Rectal smooth muscle tissue (tissue), 1 donor: ENCODE measurements around the gene EFCAB11.

Experiments used
- H3K27ac ChIP-seq: one replicate; pipeline ENCODE4 v1.7.0; 2013; ENCODE audit warnings: low read depth, low read length, inconsistent platforms
- H3K27me3 ChIP-seq: one replicate; pipeline ENCODE4 v1.7.0; 2013; ENCODE audit warnings: low read length; ENCODE audit not compliant: control insufficient read depth, insufficient read depth
- H3K36me3 ChIP-seq: one replicate; pipeline ENCODE4 v1.7.0; 2013; ENCODE audit warnings: low read length; ENCODE audit not compliant: control insufficient read depth, insufficient read depth
- H3K4me1 ChIP-seq: one replicate; pipeline ENCODE4 v1.7.0; 2013; ENCODE audit warnings: low read length; ENCODE audit not compliant: control insufficient read depth, insufficient read depth
- H3K4me3 ChIP-seq: one replicate; pipeline ENCODE4 v1.7.0; 2013; ENCODE audit warnings: low read length
- H3K9ac ChIP-seq: one replicate; pipeline ENCODE4 v1.7.0; 2013; ENCODE audit warnings: low read length

EFCAB11 gene

GRCh38 chr14:89848165-89848564 lies 106.4 kb downstream of the EFCAB11 start:
- Histone ChIP-seq H3K4me3 (no peak overlapping the region), H3K9ac (no peak overlapping the region), H3K4me1 (no peaks in the 10 kb centered on the region), H3K36me3 (no peaks in the 10 kb centered on the region), H3K27me3 (no peaks in the 10 kb centered on the region), H3K27ac (no peak overlapping the region)

- Histone ChIP-seq H3K9ac (no peak overlapping the region), H3K4me3 (no peak overlapping the region), H3K36me3 (no peaks in the 10 kb centered on the region), H3K27ac (no peak overlapping the region), H3K27me3 (no peaks in the 10 kb centered on the region), H3K4me1 (no peaks in the 10 kb centered on the region)
These were observed 109.2 kb downstream of the EFCAB11 start for GRCh38 chr14:89845346-89845745.

GRCh38 chr14:89844508-89844907 lies 110.0 kb downstream of the EFCAB11 start:
- Histone ChIP-seq H3K27ac (no peak overlapping the region), H3K4me1 (no peaks in the 10 kb centered on the region), H3K36me3 (no peaks in the 10 kb centered on the region), H3K27me3 (no peaks in the 10 kb centered on the region), H3K4me3 (no peak overlapping the region), H3K9ac (no peak overlapping the region)

- H3K27me3 ChIP-seq = no peaks in the 10 kb centered on the region
- H3K27ac ChIP-seq = no peak overlapping the region
- H3K9ac ChIP-seq = no peak overlapping the region
- H3K36me3 ChIP-seq = no peaks in the 10 kb centered on the region
- no peaks in the 10 kb centered on the region for H3K4me1 ChIP-seq
- H3K4me3 ChIP-seq = no peak overlapping the region
These were observed 111.7 kb downstream of the EFCAB11 start for GRCh38 chr14:89842837-89843236.

GRCh38 chr14:89841851-89842250 lies 112.7 kb downstream of the EFCAB11 start:
- no peaks in the 10 kb centered on the region for H3K27me3 ChIP-seq

GRCh38 chr14:89836830-89837469 lies 117.6 kb downstream of the EFCAB11 start:
- Histone ChIP-seq H3K36me3 (no peaks in the 10 kb centered on the region), H3K27ac (no peak overlapping the region), H3K27me3 (no peaks in the 10 kb centered on the region)

More at GRCh38 chr14:89841851-89842250, 112.7 kb downstream of the EFCAB11 start:
- no peaks in the 10 kb centered on the region for H3K4me1 ChIP-seq
- H3K36me3 ChIP-seq = no peaks in the 10 kb centered on the region
- no peak overlapping the region for H3K4me3 ChIP-seq
- H3K9ac ChIP-seq = no peak overlapping the region
- H3K27ac ChIP-seq = no peak overlapping the region

DNA sequence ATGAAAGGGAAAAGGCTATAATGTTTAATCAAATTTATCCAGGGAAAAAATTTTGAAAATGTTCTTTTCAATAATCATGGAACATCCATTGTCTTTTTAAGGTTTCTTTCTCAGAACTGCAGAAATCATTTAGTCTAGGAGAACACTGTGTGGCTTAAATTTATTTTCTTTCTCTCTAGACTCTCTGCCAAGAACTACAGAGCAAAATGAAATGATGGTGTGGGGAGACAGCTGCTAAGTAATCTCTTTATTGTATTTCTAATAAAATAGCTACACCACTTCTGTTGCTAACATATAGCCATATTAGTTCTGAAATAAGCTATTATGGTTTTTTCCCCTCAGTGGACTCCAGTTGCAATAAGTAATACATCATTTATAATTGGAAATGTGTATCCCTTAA lies 120.9 kb downstream of the EFCAB11 start:
- no peak overlapping the region for H3K4me3 ChIP-seq
- no peaks in the 10 kb centered on the region for H3K36me3 ChIP-seq
- H3K4me1 ChIP-seq = no peaks in the 10 kb centered on the region
- H3K27ac ChIP-seq = no peak overlapping the region
- no peaks in the 10 kb centered on the region for H3K27me3 ChIP-seq
- no peak overlapping the region for H3K9ac ChIP-seq

More at GRCh38 chr14:89836830-89837469, 117.6 kb downstream of the EFCAB11 start:
- Histone ChIP-seq H3K4me1 (no peaks in the 10 kb centered on the region), H3K9ac (no peak overlapping the region), H3K4me3 (no peak overlapping the region)

DNA sequence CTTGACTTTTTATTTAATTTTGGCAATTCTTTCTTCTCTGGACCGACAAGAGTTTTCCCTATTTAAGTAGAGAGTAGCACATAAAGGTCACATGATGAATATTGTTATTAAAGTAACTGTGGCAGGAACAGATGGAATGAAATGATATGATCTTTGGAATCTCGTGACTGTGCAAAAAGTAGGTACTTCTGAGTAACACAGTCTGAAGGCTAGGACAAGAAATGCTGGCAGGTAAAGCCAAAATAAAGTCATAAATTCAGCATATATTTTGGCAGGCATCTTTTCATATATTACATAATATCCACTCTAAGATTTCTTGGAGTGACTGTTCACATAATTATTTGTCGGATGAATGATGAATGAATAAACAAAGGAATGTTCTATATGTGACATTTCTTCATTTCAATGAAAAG lies 121.4 kb downstream of the EFCAB11 start:
- H3K4me3 ChIP-seq = no peak overlapping the region
- no peaks in the 10 kb centered on the region for H3K36me3 ChIP-seq
- no peaks in the 10 kb centered on the region for H3K4me1 ChIP-seq
- no peak overlapping the region for H3K27ac ChIP-seq
- no peaks in the 10 kb centered on the region for H3K27me3 ChIP-seq
- H3K9ac ChIP-seq = no peak overlapping the region

DNA sequence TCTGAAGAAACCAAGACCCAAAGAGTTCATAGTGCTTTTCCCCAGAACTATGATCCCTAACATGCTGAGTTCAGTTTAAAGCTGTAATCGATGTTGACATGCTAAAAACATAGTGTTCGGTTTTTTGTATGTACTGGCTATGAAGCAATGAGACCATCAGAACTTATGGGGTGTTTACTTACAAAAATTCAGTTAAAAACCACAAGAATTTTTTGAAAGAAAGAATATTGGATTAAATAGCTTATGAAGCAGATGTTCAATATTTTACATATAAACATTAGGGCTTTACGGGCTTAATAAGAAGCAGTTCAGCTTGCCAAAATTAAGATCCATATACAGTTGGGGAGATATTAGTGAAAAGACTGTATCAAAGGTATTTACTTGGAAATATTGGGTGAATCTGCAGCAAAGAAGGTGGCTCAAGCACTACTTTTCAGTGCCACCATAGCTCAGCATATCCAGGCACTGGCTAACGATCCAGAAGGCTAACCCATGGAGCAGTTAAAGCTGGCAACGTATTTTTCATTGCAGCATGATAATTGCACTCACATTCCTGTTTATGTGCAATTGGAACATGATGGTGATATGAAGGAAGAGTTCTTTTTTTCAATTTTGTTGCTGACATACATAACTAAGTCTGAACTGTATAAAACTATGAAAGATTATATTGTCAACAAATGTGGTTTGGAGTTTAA lies 125.9 kb downstream of the EFCAB11 start:
- no peak overlapping the region for H3K9ac ChIP-seq
- no peak overlapping the region for H3K4me3 ChIP-seq
- no peaks in the 10 kb centered on the region for H3K27me3 ChIP-seq
- no peaks in the 10 kb centered on the region for H3K36me3 ChIP-seq
- H3K4me1 ChIP-seq = no peaks in the 10 kb centered on the region
- H3K27ac ChIP-seq = no peak overlapping the region

DNA sequence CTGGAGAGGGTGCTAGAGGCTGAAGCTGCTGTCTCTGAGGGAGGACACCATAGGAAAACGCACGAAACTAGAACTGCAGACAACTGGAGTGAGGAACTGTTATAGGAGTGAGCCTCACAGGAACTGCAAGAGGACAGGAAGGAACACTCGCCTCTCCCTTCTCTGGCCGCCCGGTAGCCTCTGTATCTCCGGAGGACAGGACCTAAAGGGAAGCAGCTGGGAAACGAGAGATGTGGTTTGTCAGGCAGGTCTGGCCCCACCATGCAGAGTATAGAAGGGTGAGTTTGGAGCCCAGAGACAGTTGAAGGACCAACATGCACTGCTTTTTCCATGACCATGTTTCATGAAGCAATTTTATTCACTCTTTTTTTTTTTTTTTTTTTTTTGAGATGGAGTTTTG lies 127.3 kb downstream of the EFCAB11 start:
- no peak overlapping the region for H3K27ac ChIP-seq
- H3K27me3 ChIP-seq = no peaks in the 10 kb centered on the region
- H3K9ac ChIP-seq = no peak overlapping the region
- no peak overlapping the region for H3K4me3 ChIP-seq
- no peaks in the 10 kb centered on the region for H3K36me3 ChIP-seq
- no peaks in the 10 kb centered on the region for H3K4me1 ChIP-seq

- H3K9ac ChIP-seq = no peak overlapping the region
- no peaks in the 10 kb centered on the region for H3K36me3 ChIP-seq
These were observed 127.9 kb downstream of the EFCAB11 start for GRCh38 chr14:89826596-89826995.

DNA sequence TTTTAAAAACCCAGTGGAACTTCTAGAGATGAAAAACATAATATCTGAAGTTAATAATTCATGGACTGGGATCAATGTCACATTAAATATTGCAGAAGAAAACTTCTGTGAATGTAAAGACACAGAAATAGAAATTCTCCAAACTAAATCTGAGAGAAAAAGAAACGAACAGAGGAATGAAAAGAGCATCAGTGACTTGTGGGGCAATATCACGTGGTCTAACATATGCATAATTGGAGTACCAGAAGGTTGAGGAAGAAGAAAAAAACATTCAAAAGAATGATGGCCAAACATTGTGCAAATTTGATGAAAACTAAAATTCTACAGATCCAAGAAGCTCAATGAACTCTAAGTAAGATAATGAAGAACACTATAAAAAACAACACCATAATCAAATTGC lies 130.8 kb downstream of the EFCAB11 start:
- H3K9ac ChIP-seq = no peak overlapping the region
- no peaks in the 10 kb centered on the region for H3K27me3 ChIP-seq
- no peaks in the 10 kb centered on the region for H3K4me1 ChIP-seq
- H3K36me3 ChIP-seq = no peaks in the 10 kb centered on the region
- H3K4me3 ChIP-seq = no peak overlapping the region
- no peak overlapping the region for H3K27ac ChIP-seq

More at GRCh38 chr14:89826596-89826995, 127.9 kb downstream of the EFCAB11 start:
- Histone ChIP-seq H3K27me3 (no peaks in the 10 kb centered on the region), H3K4me3 (no peak overlapping the region), H3K4me1 (no peaks in the 10 kb centered on the region), H3K27ac (no peak overlapping the region)

DNA sequence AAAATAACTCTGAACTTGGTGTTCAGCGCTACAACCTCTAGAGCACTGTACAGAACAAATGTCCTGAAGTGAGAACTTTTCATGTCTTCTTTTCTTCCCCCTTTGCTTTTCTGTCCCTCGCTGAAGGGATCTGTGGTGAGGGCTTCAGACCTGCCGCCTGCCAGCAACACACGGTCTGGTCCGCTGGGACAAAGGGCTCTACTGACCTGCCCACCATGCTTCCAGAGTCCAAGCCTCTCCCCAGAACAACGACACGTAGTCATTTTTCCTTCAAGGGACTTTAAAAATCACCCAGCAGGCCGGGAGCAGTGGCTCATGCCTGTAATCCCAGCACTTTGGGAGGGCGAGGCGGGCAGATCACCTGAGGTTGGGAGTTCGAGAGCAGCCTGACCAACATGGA lies 140.4 kb downstream of the EFCAB11 start:
- no peaks in the 10 kb centered on the region for H3K27me3 ChIP-seq
- H3K27ac ChIP-seq = peak overlapping the region; percentile 77
- H3K36me3 ChIP-seq = no peaks in the 10 kb centered on the region
- peaks cover 9% of the 10 kb centered on the region for H3K4me1 ChIP-seq
- H3K9ac ChIP-seq = no peak overlapping the region
- H3K4me3 ChIP-seq = no peak overlapping the region
